GM19452 (cell line): ENCODE data around the gene OSBPL6.
"Not testable (repeated sequence)": the region's sequence is repeated elsewhere in the genome, so short reads cannot be mapped to it uniquely, and the experiment has no call there.

Experiments
- ATAC-seq: cut with Tn5 transposase; IDR thresholded peaks from one replicate; pipeline ENCODE4 v1.9.1; 2021; ENCODE audit not compliant: unreplicated experiment

OSBPL6 gene

GRCh38 chr2:178193823-178194599, at the start of gene OSBPL6:
OSBPL6 (plus strand) TSS chr2:178194512; CDS start chr2:178306185, 111,673 bp downstream.
- peak; percentile 91 for ATAC-seq

GRCh38 chr2:178152033-178152432, 42.3 kb upstream of the OSBPL6 start:
- ATAC-seq = no peak

GRCh38 chr2:178152542-178152941, 41.8 kb upstream of the OSBPL6 start:
- ATAC-seq = no peak

- ATAC-seq = no peak
These were observed 41.3 kb upstream of the OSBPL6 start for GRCh38 chr2:178152977-178153376.

GRCh38 chr2:178153878-178154277, 40.4 kb upstream of the OSBPL6 start:
- ATAC-seq = not testable (repeated sequence)

GRCh38 chr2:178155524-178155923, 38.8 kb upstream of the OSBPL6 start:
- no peak for ATAC-seq

- ATAC-seq = no peak
These were observed 36.7 kb upstream of the OSBPL6 start for GRCh38 chr2:178157574-178157973.

- no peak for ATAC-seq
These were observed 34.3 kb upstream of the OSBPL6 start for GRCh38 chr2:178159966-178160365.

GRCh38 chr2:178160601-178161000, 33.7 kb upstream of the OSBPL6 start:
- no peak for ATAC-seq

- ATAC-seq = no peak
These were observed 30.9 kb upstream of the OSBPL6 start for GRCh38 chr2:178163395-178163794.

GRCh38 chr2:178163911-178164310, 30.4 kb upstream of the OSBPL6 start:
- ATAC-seq = no peak

- no peak for ATAC-seq
These were observed 20.7 kb upstream of the OSBPL6 start for GRCh38 chr2:178173657-178174056.

- ATAC-seq = no peak
These were observed 17.1 kb upstream of the OSBPL6 start for GRCh38 chr2:178177066-178177679.

GRCh38 chr2:178180648-178181047, 13.7 kb upstream of the OSBPL6 start:
- ATAC-seq = not testable (repeated sequence)

GRCh38 chr2:178187861-178188260, 6.5 kb upstream of the OSBPL6 start:
- no peak for ATAC-seq

GRCh38 chr2:178188466-178188865, 5.8 kb upstream of the OSBPL6 start:
- ATAC-seq = no peak

- no peak for ATAC-seq
These were observed 3.3 kb upstream of the OSBPL6 start for GRCh38 chr2:178191004-178191508.

GRCh38 chr2:178191511-178191910, 2.8 kb upstream of the OSBPL6 start:
- no peak for ATAC-seq

GRCh38 chr2:178193496-178193822, 853 bp upstream of the OSBPL6 start:
- ATAC-seq = no peak

- peak; percentile 11 for ATAC-seq
These were observed 483 bp downstream of the OSBPL6 start for GRCh38 chr2:178194600-178195389.

- ATAC-seq = no peak
These were observed 1.3 kb downstream of the OSBPL6 start for GRCh38 chr2:178195390-178196166.
